GM18511 (cell line): ENCODE data around the gene AXDND1.

Experiments used
- ATAC-seq: cut with Tn5 transposase; IDR thresholded peaks from one replicate; pipeline ENCODE4 v1.9.1; 2021; ENCODE audit warnings: mild to moderate bottlenecking, moderate library complexity; ENCODE audit not compliant: unreplicated experiment

The AXDND1 gene

GRCh38 chr1:179554427-179554826, 188.7 kb downstream of the AXDND1 start:
- ATAC-seq, result no peak

GRCh38 chr1:179558078-179558477, 192.3 kb downstream of the AXDND1 start:
- ATAC-seq, result no peak

GRCh38 chr1:179575497-179576314, 209.9 kb downstream of the AXDND1 start, which contains the start of gene NPHS2:
Gene NPHS2 (minus strand): TSS chr1:179575948. CDS start chr1:179575864, 84 bp downstream.
- ATAC-seq, result no peak

- no peak for ATAC-seq
These were observed 210.7 kb downstream of the AXDND1 start for GRCh38 chr1:179576509-179576908.

- no peak for ATAC-seq
These were observed 218.1 kb downstream of the AXDND1 start for GRCh38 chr1:179583771-179584320.

GRCh38 chr1:179586107-179586823, 220.5 kb downstream of the AXDND1 start:
- no peak for ATAC-seq

- ATAC-seq, result no peak
These were observed 221.6 kb downstream of the AXDND1 start for GRCh38 chr1:179587336-179587735.

- ATAC-seq, result no peak
These were observed 222.8 kb downstream of the AXDND1 start for GRCh38 chr1:179588425-179589024.

- no peak for ATAC-seq
These were observed 223.7 kb downstream of the AXDND1 start for GRCh38 chr1:179589509-179589908.

GRCh38 chr1:179590671-179591070, 224.9 kb downstream of the AXDND1 start:
- ATAC-seq, result no peak

- ATAC-seq, result no peak
These were observed 225.5 kb downstream of the AXDND1 start for GRCh38 chr1:179591253-179591591.

GRCh38 chr1:179591592-179592580, 226.1 kb downstream of the AXDND1 start, which contains the start of gene TDRD5:
Gene TDRD5 (plus strand): TSS chr1:179591832. CDS start chr1:179592616, 784 bp downstream.
- ATAC-seq, result no peak

GRCh38 chr1:179598631-179599030, 232.9 kb downstream of the AXDND1 start:
- no peak for ATAC-seq

GRCh38 chr1:179599623-179600249, 234.0 kb downstream of the AXDND1 start:
- ATAC-seq, result no peak

- no peak for ATAC-seq
These were observed 235.3 kb downstream of the AXDND1 start for GRCh38 chr1:179601093-179601492.
